H1 (cell line): ENCODE results near the gene EEIG2. TPM values are rescaled to one million over a fixed set of nuclear protein-coding genes. Genes with fewer than 3 reads are reported as not detected.

Experiments
- CTCF ChIA-PET: fragments of 300-600 bp; sonication (Branson Sonifier 250); formaldehyde crosslinking; loops from one replicate; lab custom pipeline; 2021; ENCODE audit not compliant: partially characterized antibody; lab: Charles Lee
- POLR2A ChIA-PET: fragments of 300-600 bp; sonication (Branson Sonifier 250); formaldehyde crosslinking; loops from one replicate; lab custom pipeline; 2021; ENCODE audit warnings: inconsistent platforms; ENCODE audit not compliant: partially characterized antibody; lab: Charles Lee
- DNase-seq, 2 experiments: peaks; one replicate each; pipeline versions ENCODE4 v3.0.0 to v3.0.0-alpha.2; 2010 to 2022; ENCODE audit warnings: low spot score in 2 of 2, low read depth in 1 of 2, mixed read lengths in 1 of 2
- FAIRE-seq: peaks from 2 replicates; lab custom pipeline; 2011; peaks lifted over from hg19 to GRCh38; lab: Jason Lieb, UNC
- H2AFZ ChIP-seq: 2 replicates; pipeline ENCODE4 v1.8.1; 2012; ENCODE audit warnings: low read length, inconsistent platforms
- H2AK5ac ChIP-seq: 2 replicates; pipeline ENCODE4 v1.6.1; 2013; ENCODE audit warnings: low read depth, low read length
- H2BK120ac ChIP-seq: replicated peaks from 2 replicates; pipeline ENCODE3; 2013; ENCODE audit warnings: low read depth, low read length, inconsistent platforms
- H2BK12ac ChIP-seq: 2 replicates; pipeline ENCODE4 v1.6.1; 2013; ENCODE audit warnings: low read depth, low read length
- H2BK15ac ChIP-seq: 2 replicates; pipeline ENCODE4 v1.6.1; 2013; ENCODE audit warnings: low read length
- H2BK20ac ChIP-seq: 2 replicates; pipeline ENCODE4 v1.6.1; 2013; ENCODE audit warnings: low read length
- H2BK5ac ChIP-seq: 2 replicates; pipeline ENCODE4 v1.6.1; 2013; ENCODE audit warnings: low read depth, low read length
- H3K14ac ChIP-seq: 2 replicates; pipeline ENCODE4 v1.6.1; 2013; ENCODE audit warnings: inconsistent platforms; ENCODE audit not compliant: insufficient read length
- H3K18ac ChIP-seq: 2 replicates; pipeline ENCODE4 v1.6.1; 2013; ENCODE audit warnings: low read length; ENCODE audit errors: extremely low read depth
- H3K23ac ChIP-seq: 2 replicates; pipeline ENCODE4 v1.6.1; 2013; ENCODE audit warnings: inconsistent platforms; ENCODE audit not compliant: insufficient read length
- H3K23me2 ChIP-seq: 2 replicates; pipeline ENCODE4 v1.6.1; 2013; ENCODE audit warnings: low read depth, low read length
- H3K27ac ChIP-seq: 2 replicates; pipeline ENCODE4 v1.6.1; 2011; ENCODE audit warnings: low read depth, low read length, inconsistent platforms
- H3K27me3 ChIP-seq, 4 experiments: replicated peaks in 1 of 4; 1 replicate in 1 of 4; 2 replicates in 3 of 4; pipeline versions ENCODE4 v1.6.1 to v1.8.1; 2011 to 2013; ENCODE audit warnings: low read length in 3 of 4, mild to moderate bottlenecking in 3 of 4, inconsistent platforms in 2 of 4, mixed read lengths in 2 of 4, moderate library complexity in 1 of 4; ENCODE audit not compliant: control insufficient read depth in 3 of 4, insufficient read depth in 3 of 4; ENCODE audit errors: extremely low read depth in 1 of 4
- H3K36me3 ChIP-seq, 4 experiments: 2 replicates each; pipeline versions ENCODE4 v1.6.1 to v1.8.1; 2011 to 2013; ENCODE audit warnings: mild to moderate bottlenecking in 4 of 4, low read length in 3 of 4, moderate library complexity in 2 of 4, control low read depth in 1 of 4, inconsistent platforms in 1 of 4; ENCODE audit not compliant: insufficient read depth in 4 of 4, control insufficient read depth in 2 of 4
- H3K4ac ChIP-seq: replicated peaks from 2 replicates; pipeline ENCODE3; 2013; ENCODE audit warnings: low read length, low read depth, mixed read lengths, inconsistent platforms; ENCODE audit not compliant: insufficient read length
- H3K4me1 ChIP-seq, 4 experiments: replicated peaks in 1 of 4; 1 replicate in 1 of 4; 2 replicates in 3 of 4; pipeline versions ENCODE4 v1.6.1 to v1.8.1; 2011 to 2013; ENCODE audit warnings: low read length in 3 of 4, inconsistent platforms in 2 of 4, mixed read lengths in 1 of 4; ENCODE audit not compliant: insufficient read depth in 4 of 4, control insufficient read depth in 3 of 4
- H3K4me2 ChIP-seq, 2 experiments: 2 replicates each; pipeline versions ENCODE4 v1.6.1 to v1.8.1; 2011 to 2013; ENCODE audit warnings: low read depth in 2 of 2, low read length in 2 of 2, control low read depth in 1 of 2, inconsistent platforms in 1 of 2, mild to moderate bottlenecking in 1 of 2; ENCODE audit not compliant: insufficient read depth in 1 of 2
- H3K4me3 ChIP-seq, 4 experiments: fragments of 200-600, 300-600 bp in 1 of 4; sonication (generic), shearing (Covaris generic), sonication (Bioruptor Twin) in 1 of 4; 2 replicates each; pipeline versions ENCODE4 v1.5.1 to v1.8.1; 2011 to 2016; ENCODE audit warnings: low read length in 4 of 4, low read depth in 3 of 4, control low read depth in 2 of 4, inconsistent platforms in 2 of 4, mild to moderate bottlenecking in 2 of 4, mixed read lengths in 1 of 4, moderate library complexity in 1 of 4; ENCODE audit not compliant: insufficient read depth in 2 of 4; ENCODE audit errors: extremely low read depth in 1 of 4
- H3K56ac ChIP-seq: replicated peaks from 2 replicates; pipeline ENCODE3; 2013; ENCODE audit warnings: low read depth, mild to moderate bottlenecking, mixed read lengths, low read length, inconsistent platforms; ENCODE audit not compliant: insufficient read length
- H3K79me1 ChIP-seq: 2 replicates; pipeline ENCODE4 v1.6.1; 2013; ENCODE audit warnings: low read depth, low read length, control low read depth
- H3K79me2 ChIP-seq, 2 experiments: 2 replicates each; pipeline versions ENCODE4 v1.6.1 to v1.8.1; 2012 to 2013; ENCODE audit warnings: low read length in 2 of 2, mild to moderate bottlenecking in 2 of 2, inconsistent platforms in 1 of 2; ENCODE audit not compliant: insufficient read depth in 2 of 2, control insufficient read depth in 1 of 2
- H3K9ac ChIP-seq, 4 experiments: replicated peaks in 1 of 4; 1 replicate in 1 of 4; 2 replicates in 3 of 4; pipeline versions ENCODE4 v1.6.1 to v1.8.1; 2011 to 2013; ENCODE audit warnings: low read depth in 3 of 4, low read length in 3 of 4, control low read depth in 2 of 4, mild to moderate bottlenecking in 2 of 4, moderate library complexity in 2 of 4, inconsistent platforms in 1 of 4; ENCODE audit errors: extremely low read depth in 1 of 4
- H3K9me3 ChIP-seq, 2 experiments: 2 replicates each; pipeline versions ENCODE4 v1.6.1 to v1.8.1; 2012 to 2013; ENCODE audit warnings: mild to moderate bottlenecking in 2 of 2, moderate library complexity in 2 of 2, control low read depth in 1 of 2, inconsistent platforms in 1 of 2, low read depth in 1 of 2, low read length in 1 of 2, mixed read lengths in 1 of 2; ENCODE audit not compliant: insufficient read depth in 2 of 2
- H4K20me1 ChIP-seq, 2 experiments: replicated peaks in 1 of 2; 2 replicates each; pipeline versions ENCODE3 to v1.8.1; 2011 to 2013; ENCODE audit warnings: inconsistent platforms in 2 of 2, low read length in 2 of 2, mild to moderate bottlenecking in 1 of 2; ENCODE audit not compliant: insufficient read depth in 2 of 2, control insufficient read depth in 1 of 2
- H4K5ac ChIP-seq: 2 replicates; pipeline ENCODE4 v1.6.1; 2013; ENCODE audit warnings: low read length, low read depth, mixed read lengths, inconsistent platforms; ENCODE audit not compliant: insufficient read length
- H4K8ac ChIP-seq: 2 replicates; pipeline ENCODE4 v1.8.0; 2013; ENCODE audit warnings: mild to moderate bottlenecking, moderate library complexity, low read length, inconsistent platforms; ENCODE audit not compliant: insufficient read depth; ENCODE audit errors: extremely low read depth
- H4K91ac ChIP-seq: replicated peaks from 2 replicates; pipeline ENCODE3; 2013; ENCODE audit warnings: low read length, mixed read lengths, inconsistent platforms; ENCODE audit not compliant: insufficient read length
- BRCA1 ChIP-seq: IDR thresholded peaks from 2 replicates; pipeline ENCODE4 v1.6.1; 2012; ENCODE audit warnings: low read depth, low read length, improper control_type of control experiment
- CHD1 ChIP-seq: IDR thresholded peaks from 2 replicates; pipeline ENCODE4 v1.6.1; 2012; ENCODE audit warnings: low read depth, low read length, improper control_type of control experiment
- KDM5A ChIP-seq: fragments of 200-600 bp; IDR thresholded peaks from 2 replicates; pipeline ENCODE4 v1.7.1; 2012; ENCODE audit warnings: mild to moderate bottlenecking, low read length, inconsistent platforms, mixed read lengths
- SRF ChIP-seq: IDR thresholded peaks from 2 replicates; pipeline ENCODE4 v1.6.1; 2011; ENCODE audit warnings: mild to moderate bottlenecking, low read depth, low read length, moderate library complexity
- WGBS, 2 experiments: shearing (Covaris generic) in 1 of 2; methylation state at CpG; one replicate each; pipeline versions ENCODE4 v1.1.6 to v1.1.7; 2013 to 2015; ENCODE audit warnings: low lambda C conversion rate in 2 of 2, mixed read lengths in 2 of 2, inconsistent platforms in 1 of 2, low coverage in 1 of 2, missing lambda C conversion rate in 1 of 2; ENCODE audit not compliant: insufficient replicate concordance in 2 of 2, insufficient coverage in 1 of 2, insufficient read length in 1 of 2; ENCODE audit errors: extremely low coverage in 1 of 2, missing lambda C conversion rate in 1 of 2; 5-methylcytosine and 5-hydroxymethylcytosine counted together
- polyA plus RNA-seq, 7 experiments: library from polyadenylated mRNA; depleted of rRNA in 3 of 7; stranded (reverse) in 5 of 7; unstranded in 2 of 7; fragments of >200 nt in 5 of 7; fragments of 200-250 nt in 2 of 7; gene quantifications; 1 replicate in 5 of 7; 2 replicates in 1 of 7; 4 replicates in 1 of 7; pipeline versions ENCODE4 v1.2.1 to v1.2.3, GENCODE V29; 2011 to 2013; ENCODE audit warnings: missing spikeins in 2 of 7, mixed read lengths in 2 of 7
- total RNA-seq: library from RNA; stranded (reverse); fragmentation: NEBNext Ultra II Directional; extraction: Animal tissue kit (Norgen Biotek cat#: 25700); gene quantifications from 2 replicates; pipeline ENCODE4 v1.2.1, GENCODE V29; 2021
- TF ChIP-seq, protein P1 (sequence below): IDR thresholded peaks from 2 replicates; pipeline ENCODE4 v1.6.1; 2012; ENCODE audit warnings: low read length, inconsistent platforms

EEIG2 gene
- total and polyA plus RNA-seq, 2 of the 8 experiments (the other 6 are each of a cell fraction or from before 2014, with no cell fraction given), result 6.1 to 20.1 TPM

DNA sequence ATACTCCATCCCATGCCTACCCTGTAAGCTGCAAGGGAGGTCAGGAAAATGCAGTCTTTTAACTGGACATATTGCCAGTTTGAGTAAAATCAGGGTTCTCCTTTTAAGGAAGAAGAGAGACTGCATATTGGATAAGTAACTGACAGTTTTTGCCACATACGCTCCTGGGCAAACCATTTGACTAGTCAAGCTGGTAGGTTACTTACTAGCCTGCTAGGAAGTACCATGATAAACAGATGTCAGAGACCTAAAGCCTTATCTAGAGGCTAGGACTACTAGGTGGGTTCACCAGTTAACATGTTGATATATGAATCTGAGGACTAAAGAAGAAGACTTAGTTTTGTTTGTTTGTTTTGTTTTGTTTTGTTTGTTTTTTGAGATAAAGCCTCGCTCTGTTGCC is 33.5 kb downstream of the EEIG2 start:
- no peak overlapping the region for H2BK12ac ChIP-seq
- H3K4me3 ChIP-seq, result no peak overlapping the region
- ChIA-PET POLR2A (interaction anchor here (0.6 kb wide), 1 partner anchor 11 kb away, joined by 3 read pairs; no protein-coding TSS in a partner anchor), CTCF (interaction anchor here (0.7 to 1.4 kb wide), 3 partner anchors 23 to 35 kb away, joined by 3 read pairs; no protein-coding TSS in a partner anchor)
- FAIRE-seq (no peak), DNase-seq (no peak)
- no peak overlapping the region for H3K4ac ChIP-seq
- H2BK120ac ChIP-seq, result no peak overlapping the region
- H3K79me2 ChIP-seq, result peaks cover 0 to 22% of the 10 kb centered on the region in 2 experiments; a peak in 2 of 4 replicates
- H3K36me3 ChIP-seq, result no peaks in the 10 kb centered on the region
- 87% methylated on average over 2 of the region's 2 CpGs; no CpG with 5 or more reads in 1 of the 2 experiments for WGBS, 2 experiments
- H3K14ac ChIP-seq, result no peak overlapping the region
- H2BK15ac ChIP-seq, result no peak overlapping the region
- no peak overlapping the region for H4K5ac ChIP-seq
- no peaks in the 10 kb centered on the region for H3K23me2 ChIP-seq
- no peak overlapping the region for H2BK5ac ChIP-seq
- H3K23ac ChIP-seq, result no peak overlapping the region
- H2BK20ac ChIP-seq, result no peak overlapping the region
- no peaks in the 10 kb centered on the region for H3K27me3 ChIP-seq
- H4K8ac ChIP-seq, result no peak overlapping the region
- H3K18ac ChIP-seq, result no peak overlapping the region
- no peak overlapping the region for H3K27ac ChIP-seq
- H2AK5ac ChIP-seq, result no peak overlapping the region
- no peak overlapping the region for H3K9ac ChIP-seq
- no peaks in the 10 kb centered on the region for H3K9me3 ChIP-seq
- H3K56ac ChIP-seq, result no peak overlapping the region
- H2AFZ ChIP-seq, result no peak overlapping the region
- H3K4me2 ChIP-seq, result no peak overlapping the region
- H4K91ac ChIP-seq, result no peak overlapping the region
- peaks cover 2 to 3% of the 10 kb centered on the region in 2 experiments for H4K20me1 ChIP-seq
- peaks cover 2% of the 10 kb centered on the region; the same call in 1 of the 2 replicates for H3K79me1 ChIP-seq
- TF ChIP-seq SRF (no peak), KDM5A (no peak), BRCA1 (no peak), CHD1 (no peak)
- TF ChIP-seq, protein P1, sequence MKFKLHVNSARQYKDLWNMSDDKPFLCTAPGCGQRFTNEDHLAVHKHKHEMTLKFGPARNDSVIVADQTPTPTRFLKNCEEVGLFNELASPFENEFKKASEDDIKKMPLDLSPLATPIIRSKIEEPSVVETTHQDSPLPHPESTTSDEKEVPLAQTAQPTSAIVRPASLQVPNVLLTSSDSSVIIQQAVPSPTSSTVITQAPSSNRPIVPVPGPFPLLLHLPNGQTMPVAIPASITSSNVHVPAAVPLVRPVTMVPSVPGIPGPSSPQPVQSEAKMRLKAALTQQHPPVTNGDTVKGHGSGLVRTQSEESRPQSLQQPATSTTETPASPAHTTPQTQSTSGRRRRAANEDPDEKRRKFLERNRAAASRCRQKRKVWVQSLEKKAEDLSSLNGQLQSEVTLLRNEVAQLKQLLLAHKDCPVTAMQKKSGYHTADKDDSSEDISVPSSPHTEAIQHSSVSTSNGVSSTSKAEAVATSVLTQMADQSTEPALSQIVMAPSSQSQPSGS, result no peak
- TF ChIP-seq, all 59 proteins: peak for 0
- peaks cover 0 to 2% (median 0%) of the 10 kb centered on the region in 4 experiments; a peak in 1 of 7 replicates for H3K4me1 ChIP-seq
